HepG2 (cell line): Measurements from ENCODE around the gene SRRM2.

Experiments used
- ESRRA ChIP-seq: sonication (generic); formaldehyde crosslinking; IDR thresholded peaks from 2 replicates; pipeline ENCODE4 v1.5.1; 2020; ENCODE audit warnings: mild to moderate bottlenecking, low read depth, missing genetic modification reagents
- IRX3 ChIP-seq: sonication (generic); formaldehyde crosslinking; IDR thresholded peaks from 2 replicates; pipeline ENCODE4 v1.8.1; 2023; ENCODE audit warnings: mild to moderate bottlenecking, low read depth, missing genetic modification reagents, borderline replicate concordance
- MED1 ChIP-seq: sonication (generic); formaldehyde crosslinking; IDR thresholded peaks from 2 replicates; pipeline ENCODE4 v1.4.0; 2020; ENCODE audit warnings: missing genetic modification reagents
- NR2C2 ChIP-seq: sonication (generic); formaldehyde crosslinking; IDR thresholded peaks from 2 replicates; pipeline ENCODE4 v1.4.0; 2020; ENCODE audit warnings: missing genetic modification reagents, mild to moderate bottlenecking, moderate library complexity, borderline replicate concordance
- PHF20 ChIP-seq: sonication (generic); formaldehyde crosslinking; IDR thresholded peaks from 2 replicates; pipeline ENCODE4 v1.5.0; 2020; ENCODE audit warnings: mild to moderate bottlenecking, missing genetic modification reagents
- SMC3 ChIP-seq: IDR thresholded peaks from 2 replicates; pipeline ENCODE4 v1.6.1; 2011; ENCODE audit warnings: low read length, improper control_type of control experiment
- SP1 ChIP-seq, 2 experiments: fragments of 450-650 bp in 1 of 2; sonication (generic) in 1 of 2; formaldehyde crosslinking in 1 of 2; IDR thresholded peaks; 2 replicates each; pipeline versions ENCODE4 v1.4.0 to v1.6.1; 2016 to 2020; ENCODE audit warnings: missing genetic modification reagents in 1 of 2
- TF ChIP-seq, protein P1 (sequence below): sonication (generic); formaldehyde crosslinking; IDR thresholded peaks from 2 replicates; pipeline ENCODE4 v1.5.0; 2020; ENCODE audit warnings: mild to moderate bottlenecking, missing genetic modification reagents, moderate library complexity
- TF ChIP-seq, protein P2 (sequence below): sonication (generic); formaldehyde crosslinking; IDR thresholded peaks from 2 replicates; pipeline ENCODE4 v1.5.1; 2020; ENCODE audit warnings: mild to moderate bottlenecking, missing genetic modification reagents, borderline replicate concordance
- TF ChIP-seq, protein P3 (sequence below): sonication (generic); formaldehyde crosslinking; IDR thresholded peaks from 2 replicates; pipeline ENCODE4 v1.8.1; 2023; ENCODE audit warnings: mild to moderate bottlenecking, inconsistent platforms, moderate library complexity, missing genetic modification reagents, borderline replicate concordance
- TF ChIP-seq, protein P4 (sequence below): IDR thresholded peaks from 2 replicates; pipeline ENCODE4 v1.6.1; 2012; ENCODE audit warnings: low read length, improper control_type of control experiment
- TF ChIP-seq, protein P5 (sequence below): sonication (generic); formaldehyde crosslinking; IDR thresholded peaks from 2 replicates; pipeline ENCODE4 v1.4.0; 2020; ENCODE audit warnings: missing genetic modification reagents
- TF ChIP-seq, protein P6 (sequence below): sonication (generic); formaldehyde crosslinking; IDR thresholded peaks from 2 replicates; pipeline ENCODE4 v1.5.1; 2020; ENCODE audit warnings: mild to moderate bottlenecking, missing genetic modification reagents, borderline replicate concordance

DNA sequence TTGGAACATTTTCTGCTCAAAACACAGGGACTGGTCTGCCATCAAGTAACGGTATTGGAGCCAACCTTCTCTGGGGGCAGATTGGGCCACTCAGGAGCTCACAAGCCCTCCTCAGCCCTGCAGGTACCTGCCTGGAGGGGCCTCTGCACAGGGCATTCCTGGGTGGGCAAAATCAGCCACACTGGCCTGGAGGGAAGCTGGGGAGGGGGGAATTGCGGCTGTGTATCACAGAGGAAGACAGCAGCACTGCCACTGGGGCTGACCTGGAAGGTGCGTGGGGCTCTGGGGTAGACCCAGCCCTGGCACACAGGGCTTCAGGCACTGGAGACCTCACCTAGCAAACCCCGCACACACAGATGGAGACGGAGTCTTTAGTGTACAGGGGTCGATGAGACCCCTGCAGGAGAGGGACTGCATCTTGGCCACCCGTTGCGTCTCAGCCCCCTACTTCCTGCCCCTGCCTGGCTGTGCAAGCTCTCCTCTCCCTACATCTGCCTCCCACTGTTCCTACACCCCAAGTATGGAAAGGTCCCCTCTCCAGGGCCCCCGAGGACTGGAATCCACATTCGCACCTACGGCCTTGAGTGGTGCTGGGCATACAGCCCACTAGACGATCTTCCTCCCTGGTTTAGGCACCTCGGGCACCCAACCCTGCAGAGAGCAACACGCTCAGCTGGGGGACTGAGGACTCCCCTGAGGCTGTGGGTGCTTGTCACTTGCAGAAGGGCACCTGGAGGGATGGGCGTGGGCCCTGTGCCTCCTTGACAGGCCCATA, 7.1 kb upstream of the SRRM2 start:
- no peak for TF ChIP-seq ESRRA (CRISPR knock-in tag)
- TF ChIP-seq IRX3 (CRISPR knock-in tag) = no peak
- TF ChIP-seq, protein P1, sequence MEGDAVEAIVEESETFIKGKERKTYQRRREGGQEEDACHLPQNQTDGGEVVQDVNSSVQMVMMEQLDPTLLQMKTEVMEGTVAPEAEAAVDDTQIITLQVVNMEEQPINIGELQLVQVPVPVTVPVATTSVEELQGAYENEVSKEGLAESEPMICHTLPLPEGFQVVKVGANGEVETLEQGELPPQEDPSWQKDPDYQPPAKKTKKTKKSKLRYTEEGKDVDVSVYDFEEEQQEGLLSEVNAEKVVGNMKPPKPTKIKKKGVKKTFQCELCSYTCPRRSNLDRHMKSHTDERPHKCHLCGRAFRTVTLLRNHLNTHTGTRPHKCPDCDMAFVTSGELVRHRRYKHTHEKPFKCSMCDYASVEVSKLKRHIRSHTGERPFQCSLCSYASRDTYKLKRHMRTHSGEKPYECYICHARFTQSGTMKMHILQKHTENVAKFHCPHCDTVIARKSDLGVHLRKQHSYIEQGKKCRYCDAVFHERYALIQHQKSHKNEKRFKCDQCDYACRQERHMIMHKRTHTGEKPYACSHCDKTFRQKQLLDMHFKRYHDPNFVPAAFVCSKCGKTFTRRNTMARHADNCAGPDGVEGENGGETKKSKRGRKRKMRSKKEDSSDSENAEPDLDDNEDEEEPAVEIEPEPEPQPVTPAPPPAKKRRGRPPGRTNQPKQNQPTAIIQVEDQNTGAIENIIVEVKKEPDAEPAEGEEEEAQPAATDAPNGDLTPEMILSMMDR (CRISPR knock-in tag) = no peak
- TF ChIP-seq, protein P2, sequence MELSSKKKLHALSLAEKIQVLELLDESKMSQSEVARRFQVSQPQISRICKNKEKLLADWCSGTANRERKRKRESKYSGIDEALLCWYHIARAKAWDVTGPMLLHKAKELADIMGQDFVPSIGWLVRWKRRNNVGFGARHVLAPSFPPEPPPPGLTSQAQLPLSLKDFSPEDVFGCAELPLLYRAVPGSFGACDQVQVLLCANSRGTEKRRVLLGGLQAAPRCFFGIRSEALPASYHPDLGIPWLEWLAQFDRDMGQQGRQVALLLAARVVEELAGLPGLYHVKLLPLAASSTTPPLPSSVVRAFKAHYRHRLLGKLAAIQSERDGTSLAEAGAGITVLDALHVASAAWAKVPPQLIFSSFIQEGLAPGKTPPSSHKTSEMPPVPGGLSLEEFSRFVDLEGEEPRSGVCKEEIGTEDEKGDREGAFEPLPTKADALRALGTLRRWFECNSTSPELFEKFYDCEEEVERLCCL (CRISPR knock-in tag) = no peak
- TF ChIP-seq, protein P3, sequence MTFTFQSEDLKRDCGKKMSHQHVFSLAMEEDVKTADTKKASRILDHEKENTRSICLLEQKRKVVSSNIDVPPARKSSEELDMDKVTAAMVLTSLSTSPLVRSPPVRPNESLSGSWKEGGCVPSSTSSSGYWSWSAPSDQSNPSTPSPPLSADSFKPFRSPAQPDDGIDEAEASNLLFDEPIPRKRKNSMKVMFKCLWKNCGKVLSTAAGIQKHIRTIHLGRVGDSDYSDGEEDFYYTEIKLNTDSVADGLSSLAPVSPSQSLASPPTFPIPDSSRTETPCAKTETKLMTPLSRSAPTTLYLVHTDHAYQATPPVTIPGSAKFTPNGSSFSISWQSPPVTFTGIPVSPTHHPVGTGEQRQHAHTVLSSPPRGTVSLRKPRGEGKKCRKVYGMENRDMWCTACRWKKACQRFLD (CRISPR knock-in tag) = no peak
- TF ChIP-seq, protein P4, sequence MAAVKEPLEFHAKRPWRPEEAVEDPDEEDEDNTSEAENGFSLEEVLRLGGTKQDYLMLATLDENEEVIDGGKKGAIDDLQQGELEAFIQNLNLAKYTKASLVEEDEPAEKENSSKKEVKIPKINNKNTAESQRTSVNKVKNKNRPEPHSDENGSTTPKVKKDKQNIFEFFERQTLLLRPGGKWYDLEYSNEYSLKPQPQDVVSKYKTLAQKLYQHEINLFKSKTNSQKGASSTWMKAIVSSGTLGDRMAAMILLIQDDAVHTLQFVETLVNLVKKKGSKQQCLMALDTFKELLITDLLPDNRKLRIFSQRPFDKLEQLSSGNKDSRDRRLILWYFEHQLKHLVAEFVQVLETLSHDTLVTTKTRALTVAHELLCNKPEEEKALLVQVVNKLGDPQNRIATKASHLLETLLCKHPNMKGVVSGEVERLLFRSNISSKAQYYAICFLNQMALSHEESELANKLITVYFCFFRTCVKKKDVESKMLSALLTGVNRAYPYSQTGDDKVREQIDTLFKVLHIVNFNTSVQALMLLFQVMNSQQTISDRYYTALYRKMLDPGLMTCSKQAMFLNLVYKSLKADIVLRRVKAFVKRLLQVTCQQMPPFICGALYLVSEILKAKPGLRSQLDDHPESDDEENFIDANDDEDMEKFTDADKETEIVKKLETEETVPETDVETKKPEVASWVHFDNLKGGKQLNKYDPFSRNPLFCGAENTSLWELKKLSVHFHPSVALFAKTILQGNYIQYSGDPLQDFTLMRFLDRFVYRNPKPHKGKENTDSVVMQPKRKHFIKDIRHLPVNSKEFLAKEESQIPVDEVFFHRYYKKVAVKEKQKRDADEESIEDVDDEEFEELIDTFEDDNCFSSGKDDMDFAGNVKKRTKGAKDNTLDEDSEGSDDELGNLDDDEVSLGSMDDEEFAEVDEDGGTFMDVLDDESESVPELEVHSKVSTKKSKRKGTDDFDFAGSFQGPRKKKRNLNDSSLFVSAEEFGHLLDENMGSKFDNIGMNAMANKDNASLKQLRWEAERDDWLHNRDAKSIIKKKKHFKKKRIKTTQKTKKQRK = no peak
- TF ChIP-seq PHF20 (CRISPR knock-in tag) = no peak
- TF ChIP-seq NR2C2 = no peak
- TF ChIP-seq MED1 = no peak
- TF ChIP-seq, protein P5, sequence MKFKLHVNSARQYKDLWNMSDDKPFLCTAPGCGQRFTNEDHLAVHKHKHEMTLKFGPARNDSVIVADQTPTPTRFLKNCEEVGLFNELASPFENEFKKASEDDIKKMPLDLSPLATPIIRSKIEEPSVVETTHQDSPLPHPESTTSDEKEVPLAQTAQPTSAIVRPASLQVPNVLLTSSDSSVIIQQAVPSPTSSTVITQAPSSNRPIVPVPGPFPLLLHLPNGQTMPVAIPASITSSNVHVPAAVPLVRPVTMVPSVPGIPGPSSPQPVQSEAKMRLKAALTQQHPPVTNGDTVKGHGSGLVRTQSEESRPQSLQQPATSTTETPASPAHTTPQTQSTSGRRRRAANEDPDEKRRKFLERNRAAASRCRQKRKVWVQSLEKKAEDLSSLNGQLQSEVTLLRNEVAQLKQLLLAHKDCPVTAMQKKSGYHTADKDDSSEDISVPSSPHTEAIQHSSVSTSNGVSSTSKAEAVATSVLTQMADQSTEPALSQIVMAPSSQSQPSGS = no peak
- TF ChIP-seq, protein P6, sequence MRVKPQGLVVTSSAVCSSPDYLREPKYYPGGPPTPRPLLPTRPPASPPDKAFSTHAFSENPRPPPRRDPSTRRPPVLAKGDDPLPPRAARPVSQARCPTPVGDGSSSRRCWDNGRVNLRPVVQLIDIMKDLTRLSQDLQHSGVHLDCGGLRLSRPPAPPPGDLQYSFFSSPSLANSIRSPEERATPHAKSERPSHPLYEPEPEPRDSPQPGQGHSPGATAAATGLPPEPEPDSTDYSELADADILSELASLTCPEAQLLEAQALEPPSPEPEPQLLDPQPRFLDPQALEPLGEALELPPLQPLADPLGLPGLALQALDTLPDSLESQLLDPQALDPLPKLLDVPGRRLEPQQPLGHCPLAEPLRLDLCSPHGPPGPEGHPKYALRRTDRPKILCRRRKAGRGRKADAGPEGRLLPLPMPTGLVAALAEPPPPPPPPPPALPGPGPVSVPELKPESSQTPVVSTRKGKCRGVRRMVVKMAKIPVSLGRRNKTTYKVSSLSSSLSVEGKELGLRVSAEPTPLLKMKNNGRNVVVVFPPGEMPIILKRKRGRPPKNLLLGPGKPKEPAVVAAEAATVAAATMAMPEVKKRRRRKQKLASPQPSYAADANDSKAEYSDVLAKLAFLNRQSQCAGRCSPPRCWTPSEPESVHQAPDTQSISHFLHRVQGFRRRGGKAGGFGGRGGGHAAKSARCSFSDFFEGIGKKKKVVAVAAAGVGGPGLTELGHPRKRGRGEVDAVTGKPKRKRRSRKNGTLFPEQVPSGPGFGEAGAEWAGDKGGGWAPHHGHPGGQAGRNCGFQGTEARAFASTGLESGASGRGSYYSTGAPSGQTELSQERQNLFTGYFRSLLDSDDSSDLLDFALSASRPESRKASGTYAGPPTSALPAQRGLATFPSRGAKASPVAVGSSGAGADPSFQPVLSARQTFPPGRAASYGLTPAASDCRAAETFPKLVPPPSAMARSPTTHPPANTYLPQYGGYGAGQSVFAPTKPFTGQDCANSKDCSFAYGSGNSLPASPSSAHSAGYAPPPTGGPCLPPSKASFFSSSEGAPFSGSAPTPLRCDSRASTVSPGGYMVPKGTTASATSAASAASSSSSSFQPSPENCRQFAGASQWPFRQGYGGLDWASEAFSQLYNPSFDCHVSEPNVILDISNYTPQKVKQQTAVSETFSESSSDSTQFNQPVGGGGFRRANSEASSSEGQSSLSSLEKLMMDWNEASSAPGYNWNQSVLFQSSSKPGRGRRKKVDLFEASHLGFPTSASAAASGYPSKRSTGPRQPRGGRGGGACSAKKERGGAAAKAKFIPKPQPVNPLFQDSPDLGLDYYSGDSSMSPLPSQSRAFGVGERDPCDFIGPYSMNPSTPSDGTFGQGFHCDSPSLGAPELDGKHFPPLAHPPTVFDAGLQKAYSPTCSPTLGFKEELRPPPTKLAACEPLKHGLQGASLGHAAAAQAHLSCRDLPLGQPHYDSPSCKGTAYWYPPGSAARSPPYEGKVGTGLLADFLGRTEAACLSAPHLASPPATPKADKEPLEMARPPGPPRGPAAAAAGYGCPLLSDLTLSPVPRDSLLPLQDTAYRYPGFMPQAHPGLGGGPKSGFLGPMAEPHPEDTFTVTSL (CRISPR knock-in tag) = no peak
- TF ChIP-seq SMC3 = no peak
- TF ChIP-seq SP1 (IDR thresholded peaks at IDR 0.05) = no peak
- TF ChIP-seq SP1 (CRISPR knock-in tag; IDR thresholded peaks at IDR 0.05) = no peak
